NB4 (cell line): ENCODE results near the gene CDKN2AIPNL.

ENCODE experiments used
- DNase-seq: peaks from one replicate; pipeline ENCODE4 v3.0.0; 2010; ENCODE audit warnings: low read depth
- H3K4me3 ChIP-seq: one replicate; pipeline ENCODE4 v1.5.1; 2011; ENCODE audit warnings: mild to moderate bottlenecking, low read depth, low read length, moderate library complexity
- CTCF ChIP-seq: IDR thresholded peaks from one replicate; pipeline ENCODE4 v1.5.1; 2012; ENCODE audit warnings: low read depth, low read length
- MAX ChIP-seq: IDR thresholded peaks from 2 replicates; pipeline ENCODE4 v1.6.1; 2011; ENCODE audit warnings: low read depth, low read length
- MYC ChIP-seq: IDR thresholded peaks from 2 replicates; pipeline ENCODE4 v1.6.1; 2011; ENCODE audit warnings: low read depth, low read length
- POLR2A ChIP-seq: IDR thresholded peaks from 2 replicates; pipeline ENCODE4 v1.6.1; 2011; ENCODE audit warnings: mild to moderate bottlenecking; ENCODE audit not compliant: insufficient read length; ENCODE audit errors: extremely low read depth

CDKN2AIPNL gene

GRCh38 chr5:134436523-134437339 lies 25.1 kb upstream of the CDKN2AIPNL start:
- TF ChIP-seq MAX (no peak), MYC (0 out of 2 replicates have a peak, but pooled peaks have one; percentile 31)
- peak; percentile 87 for DNase-seq
- peak overlapping the region; percentile 16 for H3K4me3 ChIP-seq

GRCh38 chr5:134435560-134435959 lies 23.9 kb upstream of the CDKN2AIPNL start:
- TF ChIP-seq CTCF: no peak
- no peak for TF ChIP-seq POLR2A
- no peak for TF ChIP-seq MYC
- TF ChIP-seq MAX: no peak
- DNase-seq: no peak

GRCh38 chr5:134432677-134433359 lies 21.1 kb upstream of the CDKN2AIPNL start:
- peak; percentile 55 for DNase-seq
- TF ChIP-seq POLR2A: no peak
- TF ChIP-seq MYC: no peak
- no peak for TF ChIP-seq CTCF
- TF ChIP-seq MAX: no peak
- no peak overlapping the region for H3K4me3 ChIP-seq

More at GRCh38 chr5:134435560-134435959, 23.9 kb upstream of the CDKN2AIPNL start:
- no peak overlapping the region for H3K4me3 ChIP-seq

- no peak overlapping the region for H3K4me3 ChIP-seq
- TF ChIP-seq POLR2A (no peak), CTCF (no peak), MAX (no peak), MYC (no peak)
- no peak for DNase-seq
Measured at GRCh38 chr5:134432174-134432573, 20.5 kb upstream of the CDKN2AIPNL start.

GRCh38 chr5:134430001-134430569 lies 18.4 kb upstream of the CDKN2AIPNL start:
- H3K4me3 ChIP-seq: no peak overlapping the region
- no peak for DNase-seq
- TF ChIP-seq CTCF: no peak
- TF ChIP-seq MAX: no peak
- no peak for TF ChIP-seq POLR2A
- no peak for TF ChIP-seq MYC

- H3K4me3 ChIP-seq: no peak overlapping the region
- DNase-seq: no peak
- TF ChIP-seq POLR2A: no peak
- TF ChIP-seq MYC: no peak
- no peak for TF ChIP-seq CTCF
- no peak for TF ChIP-seq MAX
Measured at GRCh38 chr5:134427540-134428041, 15.9 kb upstream of the CDKN2AIPNL start.
